Left lobe of liver (tissue), 2 donors: Measurements from ENCODE around the gene OR5D18. TPM values are rescaled to one million over a fixed set of nuclear protein-coding genes. Genes with fewer than 3 reads are reported as not detected.
"Not testable (repeated sequence)": the region's sequence is repeated elsewhere in the genome, so short reads cannot be mapped to it uniquely, and the experiment has no call there.

Source experiments
- ATAC-seq: fragments of 200-7000 bp; cut with Tn5 transposase; one replicate; pipeline ENCODE4 v1.9.1; 2020; ENCODE audit warnings: mild to moderate bottlenecking, moderate library complexity
- DNase-seq: peaks from one replicate; pipeline ENCODE4 v3.0.0-alpha.2; 2020; ENCODE audit warnings: low spot score
- total RNA-seq: library from RNA; stranded (reverse); gene quantifications from one replicate; pipeline ENCODE4 v1.2.1, GENCODE V29; 2021
- donor health status: DM: no; HTN: no; CAD: no; lungs with moderate emphysema.
- donor health status: DM: no; HTN: yes; CAD: no.

Gene OR5D18
- not detected for total RNA-seq

GRCh38 chr11:55819330-55819729, at the start of gene OR5D18:
OR5D18 (plus strand) TSS chr11:55819630; CDS start chr11:55819630, 0 bp downstream.
- DNase-seq: no peak
- no peak for ATAC-seq

GRCh38 chr11:55773138-55773537, 46.3 kb upstream of the OR5D18 start, which contains the start of gene OR5D13:
OR5D13 (plus strand) TSS chr11:55773438; CDS start chr11:55773438, 0 bp downstream.
- ATAC-seq (no peak), DNase-seq (no peak)

GRCh38 chr11:55791606-55792005, 27.8 kb upstream of the OR5D18 start:
- no peak for ATAC-seq
- no peak for DNase-seq

DNA sequence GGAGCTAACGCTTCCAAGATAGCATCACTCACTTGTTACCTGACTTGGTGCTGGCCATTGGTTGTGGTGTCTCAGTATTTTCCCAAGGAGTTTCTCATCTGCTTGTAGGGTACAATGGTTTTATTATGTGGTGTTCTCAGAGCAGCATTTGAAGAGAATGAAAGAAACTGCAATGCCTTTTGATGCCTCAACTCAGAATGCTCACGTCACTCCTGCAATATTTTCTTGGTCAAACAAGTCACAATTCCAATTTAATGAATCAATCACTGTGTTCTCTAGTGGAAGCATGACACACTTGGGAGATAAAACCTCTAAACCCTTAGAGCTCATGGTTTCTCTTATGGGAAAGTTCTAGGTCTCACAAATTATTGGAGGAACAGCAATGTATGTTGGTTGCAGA, 26.1 kb upstream of the OR5D18 start:
- no peak for DNase-seq
- ATAC-seq: no peak

DNA sequence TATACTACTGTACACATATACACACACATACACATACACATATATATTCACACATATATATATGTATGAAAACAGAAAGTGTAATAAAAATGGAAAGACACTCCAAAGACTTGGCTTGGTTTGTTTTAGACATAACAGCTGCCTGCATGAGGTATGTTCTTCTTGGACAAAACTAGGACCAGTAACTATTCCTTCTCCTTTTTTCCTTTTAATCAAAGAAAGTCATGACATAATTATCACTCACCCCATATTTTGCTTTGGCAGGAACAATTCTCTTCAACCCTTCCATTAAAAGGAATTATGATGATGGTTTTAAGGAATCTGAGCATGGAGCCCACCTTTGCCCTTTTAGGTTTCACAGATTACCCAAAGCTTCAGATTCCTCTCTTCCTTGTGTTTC, 24.2 kb upstream of the OR5D18 start, which contains the start of gene OR5D14:
Gene OR5D14, plus strand, starts transcription at position 301 of the 400 bp plus-strand sequence. Its CDS starts 0 bp downstream, at position 301.
- no peak for ATAC-seq
- DNase-seq: no peak

GRCh38 chr11:55806248-55806647, 13.2 kb upstream of the OR5D18 start:
- no peak for ATAC-seq
- DNase-seq: no peak

- no peak for DNase-seq
- ATAC-seq: no peak
Measured at GRCh38 chr11:55811067-55811466, 8.4 kb upstream of the OR5D18 start, which contains the start of gene OR5L1. OR5L1 (plus strand) TSS chr11:55811367; CDS start chr11:55811467, 100 bp downstream.

- ATAC-seq (no peak), DNase-seq (no peak)
Measured at GRCh38 chr11:55826919-55827318, 7.5 kb downstream of the OR5D18 start, which contains the start of gene OR5L2. OR5L2 (plus strand) TSS chr11:55827219; CDS start chr11:55827219, 0 bp downstream.

DNA sequence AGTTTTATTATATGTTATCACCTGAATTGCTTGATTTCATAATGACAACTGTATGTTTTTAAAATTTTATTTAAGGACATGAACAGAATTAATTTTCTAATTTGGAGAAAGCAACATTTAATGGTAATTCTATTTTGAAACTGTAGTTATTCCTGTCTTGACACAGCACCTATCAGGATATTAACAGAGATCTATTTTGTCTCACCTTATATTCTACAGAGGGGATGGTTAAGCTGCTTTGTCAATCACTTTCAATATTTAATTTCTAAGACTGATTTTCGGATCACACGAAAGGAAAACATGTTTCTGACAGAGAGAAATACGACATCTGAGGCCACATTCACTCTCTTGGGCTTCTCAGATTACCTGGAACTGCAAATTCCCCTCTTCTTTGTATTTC, 19.0 kb downstream of the OR5D18 start, which contains the start of gene OR5D16:
Gene OR5D16, plus strand, starts transcription at position 301 of the 400 bp plus-strand sequence. Its CDS starts 0 bp downstream, at position 301.
- DNase-seq (no peak), ATAC-seq (no peak)

- ATAC-seq: no peak
- DNase-seq: no peak
Measured at GRCh38 chr11:55847453-55847852, 28.0 kb downstream of the OR5D18 start.

DNA sequence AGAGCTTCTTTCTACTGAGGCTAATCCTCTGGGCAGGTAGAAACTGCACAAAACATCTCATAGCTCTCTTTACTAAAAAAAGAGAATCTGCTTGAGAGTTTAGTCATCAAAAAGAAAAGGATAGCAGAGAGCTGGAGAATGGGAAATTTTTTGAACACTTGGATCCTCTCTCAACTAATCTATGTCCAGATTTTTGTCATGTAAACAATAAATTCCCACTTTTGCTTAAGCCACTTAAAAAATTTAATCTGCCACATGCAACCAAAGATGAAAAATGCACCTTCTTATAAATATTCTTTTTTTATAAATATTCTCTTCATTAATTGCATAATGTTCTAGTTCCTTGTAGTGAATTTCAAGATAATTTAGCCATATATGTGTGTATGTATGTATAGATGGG, 29.6 kb downstream of the OR5D18 start:
- no peak for ATAC-seq
- no peak for DNase-seq

DNA sequence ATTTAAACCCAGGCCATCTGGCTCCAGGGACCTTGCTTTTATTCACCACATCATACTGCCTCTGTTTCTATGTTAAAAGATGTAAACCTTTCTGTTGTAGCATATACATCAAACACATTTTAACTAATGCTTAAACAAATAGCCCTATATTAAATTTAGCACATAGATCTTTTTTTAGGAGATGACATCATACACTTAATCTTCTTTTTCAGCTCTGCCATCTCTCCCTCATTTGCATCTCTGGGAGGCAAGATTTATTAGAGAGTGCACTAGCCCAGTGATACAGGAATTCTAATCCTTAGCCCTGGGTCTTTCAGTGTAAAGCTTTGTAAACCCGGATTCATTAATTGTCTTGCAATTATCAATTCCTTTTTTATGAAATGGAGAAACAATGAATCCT, 32.7 kb downstream of the OR5D18 start:
- DNase-seq (no peak), ATAC-seq (no peak)

DNA sequence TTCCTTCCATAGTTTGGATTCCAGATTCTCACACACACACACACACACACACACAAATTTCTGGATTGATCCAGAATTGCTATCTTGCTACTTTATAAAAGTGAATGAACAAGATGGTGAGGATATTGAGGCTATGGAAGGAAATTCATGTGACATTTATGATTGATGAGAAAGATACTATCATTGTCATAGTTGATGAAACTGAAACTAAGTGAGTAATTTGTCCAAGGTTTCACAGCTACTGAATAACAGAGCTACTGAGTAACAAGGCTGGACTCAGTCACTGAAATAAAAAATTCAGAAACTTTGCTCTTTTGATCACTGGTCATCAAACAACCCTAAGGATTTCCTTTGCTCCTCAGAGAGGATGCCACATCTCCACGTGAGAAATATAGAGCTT, 35.3 kb downstream of the OR5D18 start:
- no peak for DNase-seq
- no peak for ATAC-seq

GRCh38 chr11:55867354-55867753, 47.9 kb downstream of the OR5D18 start:
- not testable (repeated sequence) for ATAC-seq, DNase-seq

Other genes with a start within 250 kb of the OR5D18 start
- gene OR4C16, start 247.5 kb upstream of the OR5D18 start, total RNA-seq: not detected
- not detected for gene OR4C11, start 212.0 kb upstream of the OR5D18 start, total RNA-seq
- gene OR4P4, start 184.5 kb upstream of the OR5D18 start, total RNA-seq: not detected
- gene OR4S2, start 171.3 kb upstream of the OR5D18 start, total RNA-seq: not detected
- not detected for gene OR4C6, start 157.4 kb upstream of the OR5D18 start, total RNA-seq
- gene OR5D13, start 46.2 kb upstream of the OR5D18 start, total RNA-seq: not detected
- not detected for gene OR5D14, start 24.1 kb upstream of the OR5D18 start, total RNA-seq
- not detected for gene OR5L1, start 8.3 kb upstream of the OR5D18 start, total RNA-seq
- gene OR5L2, start 7.6 kb downstream of the OR5D18 start, total RNA-seq: not detected
- not detected for gene OR5D16, start 19.1 kb downstream of the OR5D18 start, total RNA-seq
- not detected for gene TRIM51, start 63.7 kb downstream of the OR5D18 start, total RNA-seq
- gene OR5W2, start 95.0 kb downstream of the OR5D18 start, total RNA-seq: not detected
- gene OR5I1, start 116.8 kb downstream of the OR5D18 start, total RNA-seq: not detected
- not detected for gene OR10AG1, start 150.3 kb downstream of the OR5D18 start, total RNA-seq
- gene OR5F1, start 175.0 kb downstream of the OR5D18 start, total RNA-seq: not detected
- not detected for gene OR5AS1, start 208.0 kb downstream of the OR5D18 start, total RNA-seq